CD8-positive, alpha-beta memory T cell (primary cell): Measurements from ENCODE around the gene TRPV3. TPM values are rescaled to one million over a fixed set of nuclear protein-coding genes. Genes with fewer than 3 reads are reported as not detected.
"Not testable (repeated sequence)": the region's sequence is repeated elsewhere in the genome, so short reads cannot be mapped to it uniquely, and the experiment has no call there.

Source experiments
- CTCF ChIA-PET: fragments of 350-600 bp; sonication (Branson Sonifier 250); formaldehyde crosslinking; loops from one replicate; lab custom pipeline; 2021; ENCODE audit warnings: antibody characterized with exemption; lab: Charles Lee
- POLR2A ChIA-PET: fragments of 350-600 bp; sonication (Branson Sonifier 250); formaldehyde crosslinking; loops from one replicate; lab custom pipeline; 2021; ENCODE audit warnings: antibody characterized with exemption; lab: Charles Lee
- DNase-seq, 5 donors: peaks; one replicate each; pipeline versions ENCODE4 v3.0.0 to v3.0.0-alpha.2; 2020 to 2022; ENCODE audit warnings: mixed read lengths in 1 of 5
- H3K27ac ChIP-seq: one replicate; pipeline ENCODE4 v1.7.0; 2013; ENCODE audit warnings: low read depth, mild to moderate bottlenecking, low read length, moderate library complexity
- H3K27me3 ChIP-seq: 2 replicates; pipeline ENCODE4 v1.7.0; 2013; ENCODE audit warnings: low read length, mild to moderate bottlenecking; ENCODE audit not compliant: insufficient read depth, poor library complexity, severe bottlenecking
- H3K36me3 ChIP-seq: 2 replicates; pipeline ENCODE4 v1.7.0; 2013; ENCODE audit warnings: mild to moderate bottlenecking, low read length, moderate library complexity; ENCODE audit not compliant: insufficient read depth
- H3K4me1 ChIP-seq: 2 replicates; pipeline ENCODE4 v1.7.0; 2013; ENCODE audit warnings: mild to moderate bottlenecking, low read length, moderate library complexity; ENCODE audit not compliant: insufficient read depth
- H3K4me3 ChIP-seq: 2 replicates; pipeline ENCODE4 v1.7.0; 2013; ENCODE audit warnings: mild to moderate bottlenecking, low read length
- H3K9me3 ChIP-seq: 2 replicates; pipeline ENCODE4 v1.7.0; 2013; ENCODE audit warnings: mild to moderate bottlenecking, low read length
- H3K27ac Mint-ChIP-seq, 8 donors: one replicate each; pipeline ENCODE4 v1.8.0; 2020 to 2021; ENCODE audit warnings: mixed read lengths in 8 of 8, mild to moderate bottlenecking in 6 of 8, inconsistent platforms in 3 of 8, moderate library complexity in 3 of 8
- H3K27me3 Mint-ChIP-seq, 2 donors: one replicate each; pipeline ENCODE4 v1.8.0; 2020 to 2021; ENCODE audit warnings: mixed read lengths in 2 of 2, mild to moderate bottlenecking in 1 of 2, moderate library complexity in 1 of 2
- H3K36me3 Mint-ChIP-seq, 3 donors: one replicate each; pipeline ENCODE4 v1.8.0; 2020 to 2021; ENCODE audit warnings: mixed read lengths in 3 of 3, inconsistent platforms in 1 of 3, mild to moderate bottlenecking in 1 of 3
- H3K4me1 Mint-ChIP-seq, 3 donors: one replicate each; pipeline ENCODE4 v1.8.0; 2020 to 2021; ENCODE audit warnings: mixed read lengths in 3 of 3, inconsistent platforms in 1 of 3, mild to moderate bottlenecking in 1 of 3
- H3K4me3 Mint-ChIP-seq, 7 donors: one replicate each; pipeline ENCODE4 v1.8.0; 2020 to 2021; ENCODE audit warnings: mixed read lengths in 7 of 7, mild to moderate bottlenecking in 6 of 7, moderate library complexity in 4 of 7, inconsistent platforms in 2 of 7
- H3K9me3 Mint-ChIP-seq, 5 donors: one replicate each; pipeline ENCODE4 v1.8.0; 2020 to 2022; ENCODE audit warnings: mixed read lengths in 5 of 5, mild to moderate bottlenecking in 3 of 5, moderate library complexity in 2 of 5, inconsistent platforms in 1 of 5
- polyA plus RNA-seq: library from polyadenylated mRNA; unstranded; fragments of 300-500 nt; fragmentation: Illumina TruSeq; gene quantifications from one replicate; pipeline ENCODE4 v1.2.3, GENCODE V29; 2021
- total RNA-seq, 2 experiments: library from RNA; stranded (reverse); gene quantifications; one replicate each; pipeline ENCODE4 v1.2.3, GENCODE V29; 2021

Gene TRPV3
- total and polyA plus RNA-seq, 3 experiments from 2014 or later: 0.21 to 0.79 (median 0.49) TPM

DNA sequence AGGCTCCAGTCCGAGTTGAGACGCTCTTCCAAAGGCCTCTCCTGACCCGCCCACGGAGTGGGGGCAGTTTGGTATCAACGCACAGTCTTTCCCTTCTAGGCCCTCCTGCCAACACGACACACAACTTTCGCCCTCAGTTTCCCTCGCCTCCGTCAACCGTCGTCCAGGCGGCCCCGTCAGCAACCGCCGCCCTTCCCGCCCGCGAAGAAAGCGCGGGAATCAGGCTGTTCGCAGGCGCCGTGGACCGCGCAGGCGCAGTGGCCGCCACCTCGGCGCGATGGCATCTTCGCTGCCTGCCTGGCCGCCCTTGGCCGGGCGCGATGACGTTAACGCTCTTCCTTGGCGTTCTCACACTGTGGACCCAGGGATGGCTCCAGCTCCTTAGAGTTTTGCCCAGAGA is 86.0 kb downstream of the TRPV3 start, which contains the start of gene SPATA22:
SPATA22 (minus strand) TSS at position 221 of the 400 bp plus-strand sequence. CDS start 2,494 bp downstream, outside the sequence.
- no peaks in the 10 kb centered on the region for H3K9me3 Mint-ChIP-seq
- peaks cover 1 to 19% of the 10 kb centered on the region in 2 donors for H3K27me3 Mint-ChIP-seq
- no peak for DNase-seq
- Histone ChIP-seq H3K4me3 (no peak within 1 kb of the TSS), H3K4me1 (no peaks in the 10 kb centered on the region), H3K27me3 (no peaks in the 10 kb centered on the region), H3K27ac (no peak within 1 kb of the TSS), H3K36me3 (no peaks in the 10 kb centered on the region), H3K9me3 (no peaks in the 10 kb centered on the region)
- POLR2A ChIA-PET: no interaction called here
- H3K4me1 Mint-ChIP-seq: peaks cover 2 to 9% (median 6%) of the 10 kb centered on the region in 3 donors
- H3K4me3 Mint-ChIP-seq: no peak within 1 kb of the TSS
- no peaks in the 10 kb centered on the region for H3K36me3 Mint-ChIP-seq
- H3K27ac Mint-ChIP-seq: no peak within 1 kb of the TSS
- CTCF ChIA-PET: no interaction called here

DNA sequence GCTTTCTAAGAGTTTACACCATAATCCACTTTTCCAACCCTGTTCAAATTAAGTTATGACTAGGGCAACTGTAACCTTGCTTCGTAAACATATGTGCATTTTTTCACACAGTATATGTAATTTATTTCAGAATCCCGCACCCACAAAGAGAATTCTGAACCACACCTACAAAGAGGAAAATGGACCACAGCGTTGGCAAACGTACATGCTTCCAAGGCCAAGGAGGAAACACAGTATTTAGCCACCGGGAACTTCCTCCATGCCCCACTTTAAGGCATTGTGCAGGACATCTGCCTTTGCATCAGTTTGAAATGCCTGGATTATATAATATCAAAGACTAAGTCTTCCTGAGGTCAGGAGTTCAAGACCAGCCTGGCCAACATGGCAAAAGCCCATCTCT is 88.1 kb downstream of the TRPV3 start:
- no peak overlapping the region for H3K27ac ChIP-seq
- H3K9me3 ChIP-seq: no peaks in the 10 kb centered on the region
- ChIA-PET CTCF (no interaction called here), POLR2A (no interaction called here)
- H3K4me1 ChIP-seq: no peaks in the 10 kb centered on the region
- Mint-ChIP-seq H3K9me3 (no peaks in the 10 kb centered on the region), H3K27me3 (peaks cover 1 to 23% of the 10 kb centered on the region in 2 donors), H3K36me3 (no peaks in the 10 kb centered on the region), H3K27ac (no peak overlapping the region), H3K4me1 (no peaks in the 10 kb centered on the region), H3K4me3 (no peak overlapping the region)
- H3K36me3 ChIP-seq: no peaks in the 10 kb centered on the region
- no peak for DNase-seq
- H3K4me3 ChIP-seq: no peak overlapping the region
- no peaks in the 10 kb centered on the region for H3K27me3 ChIP-seq

DNA sequence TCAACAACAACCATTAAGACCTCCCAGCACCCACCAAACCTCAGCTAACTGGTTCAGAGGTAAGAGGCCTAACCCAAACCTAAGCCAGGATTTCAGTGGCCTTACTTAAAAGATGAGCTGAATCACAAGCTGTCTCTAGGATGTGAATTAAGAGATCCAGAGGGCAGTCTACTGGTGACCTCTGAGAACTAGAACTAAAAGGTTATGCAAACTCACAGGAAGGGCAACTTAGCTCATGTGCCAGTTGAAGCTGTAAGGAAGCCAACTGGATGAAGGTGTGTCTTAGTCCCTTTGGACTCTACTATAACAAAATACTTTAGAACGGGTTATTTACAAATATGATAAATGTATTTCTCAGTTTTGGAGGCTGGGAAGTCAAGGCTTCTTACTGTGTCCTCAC is 91.3 kb downstream of the TRPV3 start:
- peaks cover 1 to 23% of the 10 kb centered on the region in 2 donors for H3K27me3 Mint-ChIP-seq
- H3K27ac ChIP-seq, H3K27me3 ChIP-seq, H3K9me3 Mint-ChIP-seq, H3K4me1 ChIP-seq, H3K27ac Mint-ChIP-seq, H3K36me3 Mint-ChIP-seq, POLR2A ChIA-PET, DNase-seq, H3K4me3 Mint-ChIP-seq, H3K9me3 ChIP-seq, H3K4me3 ChIP-seq, CTCF ChIA-PET, H3K4me1 Mint-ChIP-seq, H3K36me3 ChIP-seq: not testable (repeated sequence)

Other genes starting within 250 kb of the TRPV3 start
- gene OR3A2, start 171.5 kb downstream of the TRPV3 start, total RNA-seq: 1 to 10 TPM; 5.9 to 6.7 TPM
- 0.46 TPM for gene OR3A2, start 171.5 kb downstream of the TRPV3 start, polyA plus RNA-seq
- gene OR1E1, start 159.4 kb downstream of the TRPV3 start, total RNA-seq: not detected
- not detected for gene OR1E1, start 159.4 kb downstream of the TRPV3 start, polyA plus RNA-seq
- not detected for gene OR3A3, start 146.4 kb downstream of the TRPV3 start, total RNA-seq
- gene OR3A3, start 146.4 kb downstream of the TRPV3 start, polyA plus RNA-seq: not detected
- gene OR1E2, start 124.0 kb downstream of the TRPV3 start, total RNA-seq: not detected
- gene OR1E2, start 124.0 kb downstream of the TRPV3 start, polyA plus RNA-seq: not detected
- gene SPATA22, start 86.0 kb downstream of the TRPV3 start, total RNA-seq: not detected
- not detected for gene SPATA22, start 86.0 kb downstream of the TRPV3 start, polyA plus RNA-seq
- not detected for gene ASPA, start 81.8 kb downstream of the TRPV3 start, total RNA-seq
- gene ASPA, start 81.8 kb downstream of the TRPV3 start, polyA plus RNA-seq: not detected
- 1 to 10 TPM; 2.4 to 2.8 TPM for gene TRPV1, start 51.6 kb upstream of the TRPV3 start, total RNA-seq
- gene TRPV1, start 51.6 kb upstream of the TRPV3 start, polyA plus RNA-seq: 0.83 TPM
- 10 to 100 TPM; 17.0 to 17.1 TPM for gene SHPK, start 78.4 kb upstream of the TRPV3 start, total RNA-seq
- gene SHPK, start 78.4 kb upstream of the TRPV3 start, polyA plus RNA-seq: 6.9 TPM
- 10 to 100 TPM; 33.3 to 35.5 TPM for gene CTNS, start 78.9 kb upstream of the TRPV3 start, total RNA-seq
- gene CTNS, start 78.9 kb upstream of the TRPV3 start, polyA plus RNA-seq: 7.7 TPM
- 10 to 100 TPM; 23.4 to 26.0 TPM for gene TAX1BP3, start 110.8 kb upstream of the TRPV3 start, total RNA-seq
- 38.9 TPM for gene TAX1BP3, start 110.8 kb upstream of the TRPV3 start, polyA plus RNA-seq
- 100 to 1,000 TPM in 1 of 2 experiments, 10 to 100 TPM in 1; 95.1 to 103 TPM for gene EMC6, start 111.0 kb upstream of the TRPV3 start, total RNA-seq
- 119 TPM for gene EMC6, start 111.0 kb upstream of the TRPV3 start, polyA plus RNA-seq
- gene P2RX5, start 138.3 kb upstream of the TRPV3 start, total RNA-seq: 10 to 100 TPM in 1 of 2 experiments, 1 to 10 TPM in 1; 9.8 to 12.0 TPM
- gene P2RX5, start 138.3 kb upstream of the TRPV3 start, polyA plus RNA-seq: 37.4 TPM
- 10 to 100 TPM; 16.0 to 16.6 TPM for gene HASPIN, start 166.1 kb upstream of the TRPV3 start, total RNA-seq
- 0.09 TPM for gene HASPIN, start 166.1 kb upstream of the TRPV3 start, polyA plus RNA-seq
- gene ITGAE, start 243.4 kb upstream of the TRPV3 start, total RNA-seq: 10 to 100 TPM; 46.6 to 47.3 TPM
- gene ITGAE, start 243.4 kb upstream of the TRPV3 start, polyA plus RNA-seq: 66.6 TPM